ENCODE data around the gene REP15. TPM values are rescaled to one million over a fixed set of nuclear protein-coding genes. Genes with fewer than 3 reads are reported as not detected.

Gene REP15
- polyA plus RNA-seq, 1 donor (not counting 4 experiments of a cell fraction or from before 2014, with no cell fraction given): 1.8 TPM

- no peaks in the 10 kb centered on the region for H3K27me3 ChIP-seq (ENCODE audit: control insufficient read depth, extremely low read depth, insufficient read depth, low read length)
- no peak overlapping the region for H3K9ac ChIP-seq (ENCODE audit: control insufficient read depth, extremely low read depth, insufficient read depth, low read length)
- dilution Hi-C loops (cut with MboI; ENCODE audit: extremely low pct_ligation_motif_present, low sequenced_read_pairs): no loop called here
- peaks cover 30 to 31% of the 10 kb centered on the region in 2 experiments for H3K36me3 ChIP-seq (ENCODE audit: control insufficient read depth in 2 of 2, extremely low read depth in 1 of 2, insufficient read depth in 2 of 2, low read length in 2 of 2)
- no peak overlapping the region for H2AFZ ChIP-seq (ENCODE audit: control insufficient read depth, low read length)
- no peak overlapping the region for H3K27ac ChIP-seq (ENCODE audit: control insufficient read depth, insufficient read depth, low read length)
- no peaks in the 10 kb centered on the region for H3K9me1 ChIP-seq (ENCODE audit: control insufficient read depth, extremely low read depth, insufficient read depth, low read length)
- H3K4me2 ChIP-seq (ENCODE audit: control insufficient read depth, extremely low read depth, insufficient read depth, low read depth, low read length): no peak overlapping the region
- FAIRE-seq (no peak), DNase-seq (ENCODE audit: low read depth, low spot score) (no peak)
- H3K4me1 ChIP-seq (ENCODE audit: control insufficient read depth, extremely low read depth, insufficient read depth, low read length): no peaks in the 10 kb centered on the region
- H3K9me3 ChIP-seq (ENCODE audit: control insufficient read depth, low read depth, low read length): no peaks in the 10 kb centered on the region
- no peaks in the 10 kb centered on the region for H3K79me2 ChIP-seq (ENCODE audit: control insufficient read depth, insufficient read depth, low read length)
- no peaks in the 10 kb centered on the region for H4K20me1 ChIP-seq (ENCODE audit: control insufficient read depth, extremely low read depth, insufficient read depth, low read length)
- H3K4me3 ChIP-seq (ENCODE audit: control insufficient read depth in 2 of 3, extremely low read depth in 1 of 3, insufficient read depth in 2 of 3, low read depth in 1 of 3, low read length in 3 of 3): no peak overlapping the region
- no peak for TF ChIP-seq CTCF (optimal IDR thresholded peaks at IDR 0.05 in 1 of 3, IDR thresholded peaks at IDR 0.05 in 1 of 3, conservative IDR thresholded peaks at IDR 0.05 in 1 of 3; ENCODE audit: extremely low read depth in 1 of 3, insufficient read depth in 2 of 3, low read length in 3 of 3)
- no peak for TF ChIP-seq EZH2 (IDR thresholded peaks at IDR 0.05; ENCODE audit: low read length)
These were observed 30.5 kb upstream of the REP15 start for GRCh38 chr12:27665704-27666103.

- H3K27ac ChIP-seq (ENCODE audit: control insufficient read depth, insufficient read depth, low read length): no peak overlapping the region
- no peaks in the 10 kb centered on the region for H3K79me2 ChIP-seq (ENCODE audit: control insufficient read depth, insufficient read depth, low read length)
- H3K4me2 ChIP-seq (ENCODE audit: control insufficient read depth, extremely low read depth, insufficient read depth, low read depth, low read length): no peak overlapping the region
- FAIRE-seq (no peak), DNase-seq (ENCODE audit: low read depth, low spot score) (no peak)
- no peak overlapping the region for H3K4me3 ChIP-seq (ENCODE audit: control insufficient read depth in 2 of 3, extremely low read depth in 1 of 3, insufficient read depth in 2 of 3, low read depth in 1 of 3, low read length in 3 of 3)
- H3K36me3 ChIP-seq (ENCODE audit: control insufficient read depth in 2 of 2, extremely low read depth in 1 of 2, insufficient read depth in 2 of 2, low read length in 2 of 2): peaks cover 22 to 30% of the 10 kb centered on the region in 2 experiments
- no peaks in the 10 kb centered on the region for H3K27me3 ChIP-seq (ENCODE audit: control insufficient read depth, extremely low read depth, insufficient read depth, low read length)
- H4K20me1 ChIP-seq (ENCODE audit: control insufficient read depth, extremely low read depth, insufficient read depth, low read length): no peaks in the 10 kb centered on the region
- no peaks in the 10 kb centered on the region for H3K9me3 ChIP-seq (ENCODE audit: control insufficient read depth, low read depth, low read length)
- dilution Hi-C loops (cut with MboI; ENCODE audit: extremely low pct_ligation_motif_present, low sequenced_read_pairs): no loop called here
- H2AFZ ChIP-seq (ENCODE audit: control insufficient read depth, low read length): no peak overlapping the region
- no peaks in the 10 kb centered on the region for H3K4me1 ChIP-seq (ENCODE audit: control insufficient read depth, extremely low read depth, insufficient read depth, low read length)
- H3K9ac ChIP-seq (ENCODE audit: control insufficient read depth, extremely low read depth, insufficient read depth, low read length): no peak overlapping the region
- no peaks in the 10 kb centered on the region for H3K9me1 ChIP-seq (ENCODE audit: control insufficient read depth, extremely low read depth, insufficient read depth, low read length)
- TF ChIP-seq CTCF (optimal IDR thresholded peaks at IDR 0.05 in 1 of 3, IDR thresholded peaks at IDR 0.05 in 1 of 3, conservative IDR thresholded peaks at IDR 0.05 in 1 of 3; ENCODE audit: extremely low read depth in 1 of 3, insufficient read depth in 2 of 3, low read length in 3 of 3): no peak
- no peak for TF ChIP-seq EZH2 (IDR thresholded peaks at IDR 0.05; ENCODE audit: low read length)
These were observed 29.7 kb upstream of the REP15 start for GRCh38 chr12:27666510-27666909.
